ENCODE measurements around the gene SAMD11.
A peak's percentile ranks its signal among the peaks of the same experiment; 100 is the strongest.

SAMD11 gene

DNA sequence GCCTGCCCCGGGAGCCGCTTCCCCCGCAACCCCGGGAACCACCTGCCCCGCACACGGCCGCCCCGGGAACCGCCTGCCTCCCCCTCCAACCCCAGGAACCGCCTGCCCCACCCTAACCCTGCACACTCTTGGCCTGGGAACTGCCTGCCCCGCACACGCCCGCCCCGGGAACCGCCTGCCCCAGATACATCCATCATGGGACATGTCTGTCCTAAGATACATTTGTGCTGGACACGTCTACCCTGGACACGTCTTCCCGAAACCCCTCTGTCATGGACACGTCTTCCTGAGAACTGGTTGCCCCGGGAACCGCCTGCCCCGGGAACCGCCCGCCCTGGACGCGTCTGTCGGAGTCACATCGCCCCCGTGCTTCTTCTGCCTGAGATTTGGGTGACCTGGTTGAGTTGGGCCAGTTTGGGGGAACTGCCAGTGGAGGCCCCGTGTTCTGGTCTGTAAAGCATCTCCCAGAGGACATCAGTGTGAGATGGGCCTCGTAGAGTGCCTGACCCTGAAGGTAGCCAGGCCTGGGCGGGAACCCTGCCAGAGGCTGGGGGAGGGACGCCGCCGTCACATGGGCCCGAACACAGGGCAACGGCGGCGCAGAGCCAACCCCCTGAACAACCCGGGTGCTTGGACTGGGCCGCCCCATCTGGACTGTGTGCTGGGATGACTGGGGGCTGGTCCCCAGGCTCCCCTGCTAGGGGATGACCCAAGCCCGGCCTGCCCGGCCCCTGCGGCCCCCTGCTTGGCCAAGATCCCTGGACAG, 54.5 kb downstream of the SAMD11 start:
- TF ChIP-seq EZH2 (optimal IDR thresholded peaks at IDR 0.05; ENCODE audit: low read depth, low read length) = no peak
- TF ChIP-seq EZH2phosphoT487 (IDR thresholded peaks at IDR 0.05; ENCODE audit: low read length) = no peak
- TF ChIP-seq, protein P1, sequence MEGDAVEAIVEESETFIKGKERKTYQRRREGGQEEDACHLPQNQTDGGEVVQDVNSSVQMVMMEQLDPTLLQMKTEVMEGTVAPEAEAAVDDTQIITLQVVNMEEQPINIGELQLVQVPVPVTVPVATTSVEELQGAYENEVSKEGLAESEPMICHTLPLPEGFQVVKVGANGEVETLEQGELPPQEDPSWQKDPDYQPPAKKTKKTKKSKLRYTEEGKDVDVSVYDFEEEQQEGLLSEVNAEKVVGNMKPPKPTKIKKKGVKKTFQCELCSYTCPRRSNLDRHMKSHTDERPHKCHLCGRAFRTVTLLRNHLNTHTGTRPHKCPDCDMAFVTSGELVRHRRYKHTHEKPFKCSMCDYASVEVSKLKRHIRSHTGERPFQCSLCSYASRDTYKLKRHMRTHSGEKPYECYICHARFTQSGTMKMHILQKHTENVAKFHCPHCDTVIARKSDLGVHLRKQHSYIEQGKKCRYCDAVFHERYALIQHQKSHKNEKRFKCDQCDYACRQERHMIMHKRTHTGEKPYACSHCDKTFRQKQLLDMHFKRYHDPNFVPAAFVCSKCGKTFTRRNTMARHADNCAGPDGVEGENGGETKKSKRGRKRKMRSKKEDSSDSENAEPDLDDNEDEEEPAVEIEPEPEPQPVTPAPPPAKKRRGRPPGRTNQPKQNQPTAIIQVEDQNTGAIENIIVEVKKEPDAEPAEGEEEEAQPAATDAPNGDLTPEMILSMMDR (IDR thresholded peaks at IDR 0.05; ENCODE audit: low read length) = no peak
- no peaks in the 10 kb centered on the region for H4K20me1 ChIP-seq (ENCODE audit: insufficient read depth, low read length)
- H3K27me3 ChIP-seq (replicated peaks; ENCODE audit: insufficient read depth, low read length) = peaks cover 66% of the 10 kb centered on the region

DNA sequence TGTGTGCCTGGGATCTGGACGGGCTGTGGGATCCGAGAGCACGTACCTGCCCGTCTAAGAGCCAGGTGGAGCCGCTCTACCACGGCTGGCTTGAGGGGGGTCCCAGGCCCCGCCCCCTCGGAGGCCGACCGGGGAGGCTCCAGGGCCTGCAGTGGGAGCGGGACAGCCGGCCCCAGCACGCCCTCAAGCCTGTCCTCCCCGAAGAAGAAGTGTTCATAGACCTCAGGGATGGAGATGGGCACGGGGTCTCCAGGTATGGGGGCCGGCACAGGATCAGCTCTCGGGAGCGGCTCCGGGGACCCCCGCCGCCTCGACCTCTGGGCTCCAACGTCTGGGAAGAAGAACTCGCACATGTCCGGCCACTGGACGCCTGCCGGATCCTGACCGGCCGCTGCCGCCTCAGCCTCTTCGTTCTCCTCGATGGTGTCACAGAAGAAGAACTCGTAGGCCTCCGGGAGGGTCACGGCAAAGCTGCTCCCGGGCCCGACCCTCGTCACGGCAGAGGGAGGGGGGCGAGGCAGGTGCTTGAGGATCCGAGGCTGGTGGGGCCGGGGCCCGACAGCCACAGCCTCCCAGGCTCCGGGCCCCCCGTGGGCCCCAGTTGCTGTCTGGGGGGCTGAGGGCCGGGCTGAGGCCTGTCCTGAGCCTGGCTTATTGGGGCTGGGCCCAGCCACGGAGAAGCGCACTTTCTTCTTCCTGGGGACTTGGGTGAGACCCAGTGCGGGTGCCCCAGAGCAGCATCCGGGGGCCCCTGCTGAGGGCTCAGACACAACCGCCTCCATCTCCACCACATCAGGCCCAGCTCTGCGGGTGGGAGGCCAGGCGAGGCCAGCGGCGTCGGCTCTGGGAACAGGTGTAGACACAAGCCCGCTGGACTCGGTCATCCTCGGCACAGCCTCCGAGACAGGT, 55.4 kb downstream of the SAMD11 start:
- Histone ChIP-seq H2AFZ (ENCODE audit: low read length) (no peak overlapping the region), H3K27me3 (replicated peaks; ENCODE audit: insufficient read depth, low read length) (peaks cover 67% of the 10 kb centered on the region), H3K79me2 (ENCODE audit: low read length) (no peaks in the 10 kb centered on the region), H3K27ac (ENCODE audit: low read length) (no peak overlapping the region), H3K36me3 (replicated peaks; ENCODE audit: insufficient read depth, low read length) (no peaks in the 10 kb centered on the region), H3K9me2 (replicated peaks; ENCODE audit: insufficient read depth, low read length) (no peaks in the 10 kb centered on the region), H3K9me3 (replicated peaks; ENCODE audit: insufficient read depth, low read length) (no peaks in the 10 kb centered on the region), H4K20me1 (ENCODE audit: insufficient read depth, low read length) (no peaks in the 10 kb centered on the region), H3K4me2 (ENCODE audit: low read depth, low read length) (no peak overlapping the region), H3F3A (ENCODE audit: insufficient read depth, low read length) (no peaks in the 10 kb centered on the region), H3K4me1 (ENCODE audit: low read length) (peaks cover 6% of the 10 kb centered on the region; the same call in 1 of the 2 replicates), H3K4me3 (ENCODE audit: low read length) (no peak overlapping the region), H3K9ac (ENCODE audit: low read length) (no peak overlapping the region)
- TF ChIP-seq, protein P1 (IDR thresholded peaks at IDR 0.05; ENCODE audit: low read length) = no peak
- TF ChIP-seq EZH2 (optimal IDR thresholded peaks at IDR 0.05; ENCODE audit: low read depth, low read length) = peak; percentile 45
- DNase-seq = no peak

More for the DNA sequence above, 54.5 kb downstream of the SAMD11 start:
- H3K27ac ChIP-seq (ENCODE audit: low read length) = no peak overlapping the region
- no peaks in the 10 kb centered on the region for H3K36me3 ChIP-seq (replicated peaks; ENCODE audit: insufficient read depth, low read length)
- H2AFZ ChIP-seq (ENCODE audit: low read length) = no peak overlapping the region
- no peak for DNase-seq
- no peak overlapping the region for H3K4me3 ChIP-seq (ENCODE audit: low read length)
- H3K9ac ChIP-seq (ENCODE audit: low read length) = no peak overlapping the region
- H3K4me2 ChIP-seq (ENCODE audit: low read depth, low read length) = no peak overlapping the region
- no peaks in the 10 kb centered on the region for H3K9me2 ChIP-seq (replicated peaks; ENCODE audit: insufficient read depth, low read length)
- H3K4me1 ChIP-seq (ENCODE audit: low read length) = peaks cover 6% of the 10 kb centered on the region; the same call in 1 of the 2 replicates
- H3K79me2 ChIP-seq (ENCODE audit: low read length) = no peaks in the 10 kb centered on the region
- no peaks in the 10 kb centered on the region for H3K9me3 ChIP-seq (replicated peaks; ENCODE audit: insufficient read depth, low read length)
- no peaks in the 10 kb centered on the region for H3F3A ChIP-seq (ENCODE audit: insufficient read depth, low read length)

DNA sequence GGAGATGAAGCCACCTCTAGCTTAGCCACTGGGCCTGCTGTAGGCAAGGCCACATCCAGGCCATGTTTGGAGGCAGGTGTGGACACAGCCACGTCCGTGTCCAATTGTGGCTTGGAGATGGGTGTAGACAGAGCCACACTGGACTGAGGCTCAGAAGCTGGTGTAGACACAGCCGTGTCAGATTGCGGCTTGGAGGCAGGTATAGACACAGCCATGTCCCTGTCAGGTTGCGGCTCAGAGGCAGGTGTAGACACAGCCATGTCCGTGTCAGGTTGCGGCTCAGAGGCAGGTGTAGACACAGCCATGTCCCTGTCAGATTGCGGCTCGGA, 56.0 kb downstream of the SAMD11 start:
- no peaks in the 10 kb centered on the region for H3K36me3 ChIP-seq (replicated peaks; ENCODE audit: insufficient read depth, low read length)
- peaks cover 64% of the 10 kb centered on the region for H3K27me3 ChIP-seq (replicated peaks; ENCODE audit: insufficient read depth, low read length)
- H3K9ac ChIP-seq (ENCODE audit: low read length) = no peak overlapping the region
- TF ChIP-seq EZH2 (optimal IDR thresholded peaks at IDR 0.05; ENCODE audit: low read depth, low read length) (no peak), EZH2phosphoT487 (IDR thresholded peaks at IDR 0.05; ENCODE audit: low read length) (no peak)
- TF ChIP-seq, protein P1 (IDR thresholded peaks at IDR 0.05; ENCODE audit: low read length) = no peak
- no peak overlapping the region for H3K4me2 ChIP-seq (ENCODE audit: low read depth, low read length)
- no peak overlapping the region for H3K4me3 ChIP-seq (ENCODE audit: low read length)
- H3K9me3 ChIP-seq (replicated peaks; ENCODE audit: insufficient read depth, low read length) = no peaks in the 10 kb centered on the region
- no peaks in the 10 kb centered on the region for H4K20me1 ChIP-seq (ENCODE audit: insufficient read depth, low read length)
- H3K79me2 ChIP-seq (ENCODE audit: low read length) = no peaks in the 10 kb centered on the region
- no peaks in the 10 kb centered on the region for H3K9me2 ChIP-seq (replicated peaks; ENCODE audit: insufficient read depth, low read length)
- DNase-seq = no peak
- no peaks in the 10 kb centered on the region for H3F3A ChIP-seq (ENCODE audit: insufficient read depth, low read length)
- H3K27ac ChIP-seq (ENCODE audit: low read length) = no peak overlapping the region
- H3K4me1 ChIP-seq (ENCODE audit: low read length) = peaks cover 6% of the 10 kb centered on the region; the same call in 1 of the 2 replicates
- H2AFZ ChIP-seq (ENCODE audit: low read length) = no peak overlapping the region
